NCI-H345 treated with DMSO at 0.1 percent for 48 hours (cell line): ENCODE data around the gene PTMS.

Experiments
- DNase-seq: peaks from one replicate; lab custom pipeline; 2025; ENCODE audit not compliant: unreplicated experiment; lab: John Stamatoyannopoulos, UW

PTMS gene

DNA sequence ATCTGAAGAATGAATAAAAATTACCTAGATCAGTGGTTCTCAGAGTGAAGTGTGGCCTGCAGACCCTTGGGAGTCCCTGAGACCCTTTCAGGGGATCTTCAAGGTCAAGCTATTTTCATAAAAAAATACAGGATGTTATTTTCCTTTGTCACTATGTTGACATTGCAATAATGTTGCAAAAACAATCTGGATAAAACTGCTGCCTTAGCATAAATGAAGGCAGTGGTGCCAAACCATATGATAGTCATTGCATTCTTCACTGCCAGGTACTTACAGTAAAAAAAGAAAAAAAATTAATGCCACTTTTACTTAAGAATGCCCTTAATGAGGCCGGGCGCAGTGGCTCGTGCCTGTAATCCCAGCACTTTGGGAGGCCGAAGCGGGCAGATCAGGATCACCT, 21.1 kb downstream of the PTMS start:
- DNase-seq: no peak

DNA sequence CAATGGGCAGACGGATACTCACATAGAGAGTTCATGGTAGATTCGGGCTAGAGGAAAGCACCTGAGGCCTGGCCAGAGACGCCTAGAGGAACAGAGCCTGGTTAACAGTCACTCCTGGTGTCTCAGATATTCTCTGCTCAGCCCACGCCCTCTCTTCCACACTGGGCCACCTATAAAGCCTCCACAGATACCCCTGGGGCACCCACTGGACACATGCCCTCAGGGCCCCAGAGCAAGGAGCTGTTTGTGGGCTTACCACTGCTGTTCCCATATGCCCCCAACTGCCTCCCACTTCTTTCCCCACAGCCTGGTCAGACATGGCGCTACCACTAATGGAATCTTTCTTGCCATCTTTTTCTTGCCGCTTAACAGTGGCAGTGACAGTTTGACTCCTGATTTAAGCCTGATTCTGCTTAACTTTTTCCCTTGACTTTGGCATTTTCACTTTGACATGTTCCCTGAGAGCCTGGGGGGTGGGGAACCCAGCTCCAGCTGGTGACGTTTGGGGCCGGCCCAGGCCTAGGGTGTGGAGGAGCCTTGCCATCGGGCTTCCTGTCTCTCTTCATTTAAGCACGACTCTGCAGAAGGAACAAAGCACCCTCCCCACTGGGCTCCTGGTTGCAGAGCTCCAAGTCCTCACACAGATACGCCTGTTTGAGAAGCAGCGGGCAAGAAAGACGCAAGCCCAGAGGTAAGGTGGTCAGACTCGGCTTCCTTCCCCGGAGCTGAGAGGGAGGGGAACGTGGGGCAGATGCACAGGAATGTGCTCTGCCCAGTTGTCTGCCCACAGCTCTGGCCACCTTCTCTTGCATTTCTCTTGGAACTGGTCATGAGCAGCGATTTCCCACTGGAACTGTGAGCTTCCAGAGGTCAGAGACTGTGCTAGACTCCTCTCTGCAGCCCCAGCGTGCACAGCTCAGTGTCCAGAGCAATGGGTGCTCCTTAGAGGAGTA, 23.1 kb downstream of the PTMS start, which contains the start of gene CD4:
Gene CD4 (plus strand): TSS at position 557 of the 953 bp plus-strand sequence. CDS start 10,611 bp downstream, outside the sequence.
- DNase-seq: no peak

DNA sequence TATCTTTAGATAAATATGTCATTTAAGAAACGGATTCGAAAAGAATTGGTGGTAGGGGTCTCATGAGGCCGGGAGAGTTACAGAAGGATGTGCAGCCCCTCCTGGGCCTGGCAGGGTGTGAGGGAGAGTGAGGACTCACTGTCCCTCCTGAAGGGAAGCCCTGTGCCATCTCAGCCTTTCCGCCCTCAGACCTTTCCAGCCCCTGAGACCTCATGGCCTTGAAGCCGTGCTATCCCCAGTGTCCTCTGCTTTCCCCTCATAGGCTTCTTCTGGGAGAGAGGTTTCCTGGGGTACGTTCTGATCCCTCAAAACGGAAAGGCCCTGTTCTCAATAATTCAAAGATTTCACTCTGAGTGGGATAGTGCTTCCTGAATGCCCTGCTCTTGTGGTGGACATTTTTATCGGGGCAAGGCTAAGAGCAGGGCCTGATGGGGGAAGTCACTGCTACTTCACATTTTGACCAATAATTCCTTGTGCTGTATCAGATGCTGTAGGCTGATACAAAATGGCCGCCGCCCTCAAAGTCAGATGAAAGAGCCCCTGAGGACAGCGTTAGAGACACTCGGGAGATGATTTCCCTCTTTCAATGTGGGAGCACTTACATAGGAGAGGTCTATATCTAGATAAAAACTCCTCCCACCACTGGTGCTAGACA, 24.5 kb downstream of the PTMS start:
- DNase-seq: no peak

DNA sequence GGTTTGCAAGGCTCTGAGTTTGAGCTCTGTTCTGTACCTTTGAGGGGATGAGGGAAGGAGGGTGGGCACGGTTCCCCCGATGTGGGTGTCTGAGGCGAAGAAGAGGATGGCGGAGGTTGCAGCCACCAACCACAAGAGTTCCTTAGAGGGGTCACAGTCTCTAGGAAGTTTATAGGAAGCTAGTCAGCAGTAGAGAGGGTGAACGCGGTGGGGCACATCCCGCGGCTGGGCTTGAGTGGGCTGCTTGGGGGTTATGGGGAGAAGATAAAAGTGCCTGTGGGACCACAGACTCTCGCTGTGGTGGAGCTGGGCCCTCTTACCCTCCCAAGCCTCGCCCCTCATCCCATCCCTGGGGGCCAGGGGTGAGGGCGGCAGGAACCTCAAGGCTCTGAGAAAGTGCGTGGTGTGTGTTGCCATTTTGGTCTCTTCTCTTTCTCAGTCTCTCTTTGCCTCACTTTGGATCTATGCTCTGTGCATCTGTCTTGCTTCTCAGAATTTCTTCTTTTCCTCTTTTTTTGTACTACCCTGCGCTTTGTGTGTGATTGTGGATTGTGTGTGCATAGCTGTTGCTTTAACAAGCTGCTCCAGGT, 25.9 kb downstream of the PTMS start:
- DNase-seq: no peak

DNA sequence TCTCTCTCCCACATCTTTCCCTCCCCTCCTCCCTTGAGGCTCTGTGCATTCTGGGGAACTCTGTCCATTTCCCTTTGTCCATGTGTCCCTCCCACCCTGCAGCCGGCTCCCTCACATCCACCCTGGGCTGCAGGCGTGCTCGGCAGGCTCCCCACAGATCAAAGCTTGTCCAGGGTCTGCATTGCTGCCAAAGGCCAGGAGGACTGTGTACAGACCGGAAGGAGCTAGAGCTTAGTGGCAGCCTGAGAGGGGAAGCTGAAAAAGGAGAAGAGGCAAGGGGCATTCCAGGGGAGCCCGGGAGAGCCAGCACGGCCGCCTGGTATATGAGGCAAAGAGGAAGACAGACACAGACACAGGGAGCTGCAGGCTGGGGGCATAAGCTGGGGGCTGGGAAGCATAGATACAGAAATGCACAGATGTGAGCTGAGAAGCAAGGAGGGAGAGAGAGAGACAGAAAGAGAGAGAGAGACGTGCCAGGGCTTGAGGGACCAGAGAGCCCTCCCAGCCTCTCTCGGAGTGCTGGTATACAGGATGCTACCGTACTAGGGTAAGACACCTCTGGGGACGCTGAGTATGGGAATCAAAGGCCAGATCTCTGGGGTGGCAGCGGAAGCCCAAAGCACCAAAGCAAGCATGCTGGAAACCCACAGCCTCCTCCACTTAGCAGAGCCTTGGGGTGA, 26.5 kb downstream of the PTMS start:
- DNase-seq: no peak

DNA sequence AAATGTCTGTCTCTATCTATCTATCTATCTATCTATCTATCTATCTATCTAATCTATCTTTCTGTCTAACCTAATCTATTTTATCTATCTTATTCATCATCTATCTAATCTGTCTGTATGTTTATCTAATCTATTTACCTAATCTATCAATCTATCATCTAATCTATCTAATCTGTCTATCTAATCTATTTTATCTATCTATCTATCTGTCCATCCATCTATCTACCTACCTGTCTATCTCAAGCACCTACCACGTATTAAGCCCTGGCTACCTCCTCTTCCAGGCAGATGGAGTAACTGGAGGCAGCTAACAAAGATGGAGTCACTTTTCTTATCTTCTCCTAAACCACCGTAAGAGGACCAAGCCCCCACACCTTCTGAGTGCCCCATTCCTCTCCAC, 28.9 kb downstream of the PTMS start:
- DNase-seq: no peak

DNA sequence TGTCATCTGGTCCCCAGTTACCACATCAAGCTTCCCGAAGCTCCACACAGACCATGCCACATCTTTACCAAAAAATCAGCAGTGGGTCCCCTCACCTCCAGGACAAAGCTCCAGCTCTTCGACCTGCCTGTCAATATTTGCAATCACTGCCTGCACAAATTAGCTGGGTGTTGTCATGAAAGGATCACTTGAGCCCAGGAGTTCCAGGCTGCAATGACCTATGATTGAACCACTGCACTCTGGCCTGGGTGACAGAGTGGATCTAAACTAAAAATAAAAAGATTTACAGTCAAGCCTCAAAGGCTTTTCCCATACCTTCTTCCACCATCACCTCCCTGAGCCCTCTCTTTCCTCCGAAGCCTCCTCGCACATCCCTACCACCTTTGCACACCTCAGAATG, 30.4 kb downstream of the PTMS start:
- DNase-seq: no peak

DNA sequence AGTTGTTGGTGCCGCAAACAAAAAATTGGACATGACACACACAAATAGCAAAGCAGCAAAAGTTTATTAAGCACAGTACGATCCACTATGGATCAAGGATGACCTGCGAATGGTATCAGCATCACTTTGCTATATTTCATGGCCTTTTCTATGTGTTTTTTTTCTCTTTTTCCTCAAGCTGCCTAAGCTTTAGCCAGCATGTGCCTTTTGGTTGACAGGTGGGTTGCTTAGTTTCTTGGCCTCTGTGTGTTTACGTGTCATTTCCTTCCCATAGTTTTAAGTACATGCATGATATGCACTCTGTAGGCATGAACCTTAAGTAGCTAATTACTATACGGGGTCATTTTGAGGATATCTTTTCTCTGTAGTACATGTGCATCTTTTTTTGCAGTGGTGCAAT, 33.0 kb downstream of the PTMS start:
- no peak for DNase-seq

DNA sequence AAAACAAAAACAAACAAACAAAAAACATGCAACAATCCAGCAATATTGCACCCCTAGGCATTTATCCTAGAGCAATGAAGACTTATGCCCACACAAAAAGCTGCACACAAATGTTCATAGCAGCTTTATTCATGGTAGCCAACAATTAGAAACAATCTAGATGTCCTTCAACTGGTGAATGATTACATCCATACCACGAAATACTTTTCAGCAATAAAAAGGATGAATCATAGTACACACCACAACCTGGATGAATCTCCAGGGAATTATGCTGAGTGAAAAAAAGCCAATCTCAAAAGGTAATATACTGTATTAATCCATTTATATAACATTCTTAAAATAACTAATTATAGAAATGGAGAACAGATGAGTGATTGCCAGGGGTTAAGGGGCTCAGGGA, 41.0 kb downstream of the PTMS start:
- no peak for DNase-seq

DNA sequence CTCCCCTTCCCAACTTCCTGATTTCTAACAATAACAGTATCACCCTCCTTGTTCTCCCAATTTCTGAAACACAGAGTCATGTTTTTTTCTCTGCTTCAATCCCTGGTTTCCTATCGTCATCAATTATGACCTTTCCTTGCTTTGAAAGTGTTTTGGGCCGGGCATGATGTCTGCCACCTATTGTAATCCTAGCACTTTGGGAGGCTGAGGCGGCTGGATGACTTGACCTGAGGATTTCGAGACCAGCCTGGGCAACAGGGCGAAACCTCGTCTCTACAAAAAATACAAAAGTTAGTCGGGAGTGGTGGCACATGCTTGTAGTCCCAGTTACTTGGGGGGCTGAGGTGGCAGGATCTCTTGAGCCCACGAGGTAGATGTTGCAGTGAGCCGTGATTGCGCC, 42.9 kb downstream of the PTMS start:
- no peak for DNase-seq

DNA sequence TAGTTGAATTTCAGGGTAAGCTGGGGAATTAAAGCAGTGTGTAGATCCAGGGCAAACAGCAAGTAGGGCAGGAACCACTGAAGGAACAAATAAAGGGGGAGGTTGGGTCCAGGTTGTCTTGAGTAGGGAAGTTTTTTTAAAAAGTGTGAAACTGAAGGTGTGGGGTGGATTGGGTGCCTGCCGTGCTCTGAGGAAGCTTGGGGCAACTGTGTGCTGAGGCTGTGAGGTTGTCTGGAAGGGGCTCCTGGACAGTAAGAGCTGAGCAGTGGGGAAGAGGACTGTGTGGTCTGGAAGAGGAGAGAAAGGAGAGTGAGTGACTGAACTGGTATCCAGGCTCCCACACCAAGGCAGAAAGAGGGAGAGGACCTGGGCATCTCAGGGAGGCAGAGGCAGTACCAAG, 44.6 kb downstream of the PTMS start:
- no peak for DNase-seq

DNA sequence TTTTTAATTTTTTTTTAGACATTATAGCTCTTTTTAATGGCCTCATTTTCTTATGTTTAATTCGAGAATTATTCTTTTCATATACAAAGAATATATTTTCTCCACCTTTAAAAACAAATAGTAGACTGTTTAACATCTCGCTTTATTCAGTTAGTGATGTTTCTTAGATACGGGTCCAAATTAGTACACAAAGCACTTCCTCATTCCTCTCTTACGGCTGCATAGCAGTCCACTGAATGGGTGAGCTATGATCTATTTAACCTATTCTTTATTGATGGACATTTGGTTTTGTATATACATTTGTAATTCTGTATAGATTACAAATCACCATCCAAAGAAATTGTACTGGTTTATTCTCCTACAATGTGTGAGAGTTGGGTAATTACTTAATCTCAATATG, 47.2 kb downstream of the PTMS start:
- DNase-seq: no peak

DNA sequence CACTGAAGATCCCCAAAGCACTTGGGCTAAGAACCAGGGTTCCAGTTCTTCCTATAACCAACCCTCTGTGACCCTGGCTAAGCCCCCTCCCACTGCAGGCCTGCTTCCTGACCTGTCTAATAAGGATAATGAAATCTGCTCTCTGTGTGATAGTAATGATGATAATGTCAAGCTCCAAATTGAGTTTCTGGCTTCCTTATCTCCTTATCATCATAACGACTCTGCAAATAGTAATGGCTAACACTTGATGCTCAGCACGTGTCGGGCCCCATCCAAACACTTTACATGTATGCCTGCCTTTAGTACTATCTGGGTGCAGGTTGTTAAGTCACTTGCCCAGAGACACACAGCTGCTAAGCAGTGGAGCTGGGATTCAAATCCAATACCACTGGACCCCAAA, 50.4 kb downstream of the PTMS start:
- no peak for DNase-seq

DNA sequence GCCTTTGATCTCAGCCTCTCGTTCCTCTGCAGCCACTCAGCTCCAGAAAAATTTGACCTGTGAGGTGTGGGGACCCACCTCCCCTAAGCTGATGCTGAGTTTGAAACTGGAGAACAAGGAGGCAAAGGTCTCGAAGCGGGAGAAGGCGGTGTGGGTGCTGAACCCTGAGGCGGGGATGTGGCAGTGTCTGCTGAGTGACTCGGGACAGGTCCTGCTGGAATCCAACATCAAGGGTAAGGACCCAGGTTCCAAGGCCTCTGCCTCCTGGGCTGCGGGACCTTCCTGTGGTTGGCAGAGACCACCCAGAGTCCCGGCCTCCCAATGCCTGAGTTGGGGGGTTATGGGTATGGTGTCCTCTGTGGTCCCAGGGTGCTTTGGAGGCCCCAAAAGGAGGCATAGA, 50.9 kb downstream of the PTMS start:
- no peak for DNase-seq

DNA sequence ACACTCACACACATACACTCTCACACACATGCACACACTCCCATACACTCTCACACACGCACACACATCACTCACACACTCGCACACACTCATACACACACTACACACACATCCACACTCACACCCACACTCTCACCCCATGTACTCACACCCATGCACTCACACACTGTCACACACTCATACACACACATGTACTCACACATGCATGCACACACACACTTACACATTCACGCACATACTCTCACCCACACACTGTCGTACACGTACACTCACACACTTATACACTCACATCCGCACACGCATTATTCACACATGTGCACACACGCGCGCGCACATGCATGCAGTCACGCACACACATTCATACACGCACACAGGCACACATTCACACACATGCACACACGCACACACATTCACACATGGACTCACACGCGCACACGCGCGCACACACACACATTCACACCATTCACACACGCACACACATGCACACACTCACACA, 51.5 kb downstream of the PTMS start:
- no peak for DNase-seq

DNA sequence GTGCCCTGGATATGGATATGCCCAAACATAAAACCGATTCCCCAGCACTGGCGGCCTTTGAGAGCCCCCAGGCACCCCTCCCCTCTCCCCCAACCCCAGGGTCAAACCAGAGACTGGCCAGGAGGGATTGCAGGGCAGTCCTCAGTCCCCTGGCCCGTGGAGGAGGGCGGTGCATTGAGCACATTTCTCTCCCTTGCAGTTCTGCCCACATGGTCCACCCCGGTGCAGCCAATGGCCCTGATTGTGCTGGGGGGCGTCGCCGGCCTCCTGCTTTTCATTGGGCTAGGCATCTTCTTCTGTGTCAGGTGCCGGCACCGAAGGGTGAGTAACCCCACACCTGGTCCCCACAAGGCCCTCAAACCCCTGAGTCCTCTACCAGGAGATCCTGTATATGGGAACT, 52.1 kb downstream of the PTMS start:
- DNase-seq: no peak

DNA sequence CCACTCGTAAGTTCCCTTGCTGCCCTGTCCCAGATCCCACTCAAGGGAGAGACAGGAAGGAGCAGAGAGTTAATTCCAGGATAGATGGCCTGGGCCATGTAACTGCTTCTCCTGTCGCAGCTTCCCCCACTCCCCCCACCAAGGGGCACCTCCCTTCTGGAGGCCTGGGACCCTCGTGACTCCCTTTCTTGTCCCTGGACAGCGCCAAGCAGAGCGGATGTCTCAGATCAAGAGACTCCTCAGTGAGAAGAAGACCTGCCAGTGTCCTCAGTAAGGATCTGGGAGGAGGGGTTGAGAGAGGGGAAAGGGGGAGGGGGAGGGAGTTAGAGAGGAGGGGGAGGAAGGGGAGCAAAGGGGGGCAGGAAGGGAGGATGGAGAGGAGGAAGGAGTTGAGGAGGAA, 52.5 kb downstream of the PTMS start:
- DNase-seq: no peak

DNA sequence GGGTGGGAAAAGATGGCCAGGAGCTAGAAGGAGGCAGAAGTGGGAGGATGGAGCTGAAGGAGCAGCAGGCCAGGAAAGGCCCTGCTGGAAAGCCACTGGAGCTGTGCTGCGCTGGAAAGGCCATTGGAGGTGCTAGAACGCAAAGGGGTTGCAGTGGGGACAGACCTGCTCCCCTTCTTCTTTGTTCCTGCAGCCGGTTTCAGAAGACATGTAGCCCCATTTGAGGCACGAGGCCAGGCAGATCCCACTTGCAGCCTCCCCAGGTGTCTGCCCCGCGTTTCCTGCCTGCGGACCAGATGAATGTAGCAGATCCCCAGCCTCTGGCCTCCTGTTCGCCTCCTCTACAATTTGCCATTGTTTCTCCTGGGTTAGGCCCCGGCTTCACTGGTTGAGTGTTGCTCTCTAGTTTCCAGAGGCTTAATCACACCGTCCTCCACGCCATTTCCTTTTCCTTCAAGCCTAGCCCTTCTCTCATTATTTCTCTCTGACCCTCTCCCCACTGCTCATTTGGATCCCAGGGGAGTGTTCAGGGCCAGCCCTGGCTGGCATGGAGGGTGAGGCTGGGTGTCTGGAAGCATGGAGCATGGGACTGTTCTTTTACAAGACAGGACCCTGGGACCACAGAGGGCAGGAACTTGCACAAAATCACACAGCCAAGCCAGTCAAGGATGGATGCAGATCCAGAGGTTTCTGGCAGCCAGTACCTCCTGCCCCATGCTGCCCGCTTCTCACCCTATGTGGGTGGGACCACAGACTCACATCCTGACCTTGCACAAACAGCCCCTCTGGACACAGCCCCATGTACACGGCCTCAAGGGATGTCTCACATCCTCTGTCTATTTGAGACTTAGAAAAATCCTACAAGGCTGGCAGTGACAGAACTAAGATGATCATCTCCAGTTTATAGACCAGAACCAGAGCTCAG, 53.2 kb downstream of the PTMS start:
- no peak for DNase-seq

DNA sequence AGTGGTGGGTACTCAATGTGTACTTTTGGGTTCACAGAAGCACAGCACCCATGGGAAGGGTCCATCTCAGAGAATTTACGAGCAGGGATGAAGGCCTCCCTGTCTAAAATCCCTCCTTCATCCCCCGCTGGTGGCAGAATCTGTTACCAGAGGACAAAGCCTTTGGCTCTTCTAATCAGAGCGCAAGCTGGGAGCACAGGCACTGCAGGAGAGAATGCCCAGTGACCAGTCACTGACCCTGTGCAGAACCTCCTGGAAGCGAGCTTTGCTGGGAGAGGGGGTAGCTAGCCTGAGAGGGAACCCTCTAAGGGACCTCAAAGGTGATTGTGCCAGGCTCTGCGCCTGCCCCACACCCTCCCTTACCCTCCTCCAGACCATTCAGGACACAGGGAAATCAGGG, 54.0 kb downstream of the PTMS start:
- DNase-seq: no peak
